NCI-H146 treated with DMSO at 0.1 percent for 48 hours (cell line): ENCODE measurements around the gene TMEM240.

Source experiments
- DNase-seq: peaks from one replicate; lab custom pipeline; 2025; ENCODE audit not compliant: unreplicated experiment; lab: John Stamatoyannopoulos, UW

Gene TMEM240

DNA sequence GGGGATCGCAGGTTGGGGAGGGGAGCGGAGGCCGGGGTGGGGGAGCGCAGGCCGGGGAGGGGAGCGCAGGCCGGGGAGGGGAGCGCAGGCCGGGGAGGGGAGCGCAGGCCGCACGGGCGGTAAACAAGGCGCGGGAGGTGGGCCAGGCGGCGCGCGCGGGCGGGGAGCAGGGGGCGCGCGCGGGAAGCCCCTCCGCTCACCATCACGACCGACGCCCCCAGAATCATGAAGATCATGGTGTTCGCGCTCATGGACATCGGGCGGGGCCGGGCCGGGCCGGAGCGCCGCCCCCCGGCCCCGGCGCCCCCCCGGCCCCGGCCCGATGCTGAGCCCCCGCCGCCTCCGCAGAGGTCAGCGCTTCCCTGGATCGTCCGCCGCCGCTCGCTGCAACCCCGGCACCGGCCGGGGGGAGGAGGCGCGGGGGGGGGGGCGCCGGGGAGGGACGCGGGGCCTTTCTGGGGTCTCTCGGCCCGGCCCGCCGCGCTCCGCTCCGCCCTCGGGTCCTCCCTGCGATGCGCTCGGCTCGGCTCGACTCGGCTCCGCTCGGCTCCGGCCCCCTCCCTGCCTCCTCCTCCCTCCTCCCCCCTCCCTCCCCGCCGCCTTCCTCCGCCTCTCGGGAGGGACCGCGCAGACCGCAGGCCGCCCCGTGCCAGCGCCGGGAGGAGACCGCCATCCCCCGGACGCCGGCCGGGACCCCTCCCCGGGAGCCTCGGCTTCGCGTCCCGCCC, at the start of gene TMEM240:
TSS of gene TMEM240 (minus strand) at position 535 of the 728 bp plus-strand sequence. CDS start at position 257, 278 bp downstream.
- no peak for DNase-seq

GRCh38 chr1:1583347-1584010, 43.1 kb upstream of the TMEM240 start:
- DNase-seq: no peak

DNA sequence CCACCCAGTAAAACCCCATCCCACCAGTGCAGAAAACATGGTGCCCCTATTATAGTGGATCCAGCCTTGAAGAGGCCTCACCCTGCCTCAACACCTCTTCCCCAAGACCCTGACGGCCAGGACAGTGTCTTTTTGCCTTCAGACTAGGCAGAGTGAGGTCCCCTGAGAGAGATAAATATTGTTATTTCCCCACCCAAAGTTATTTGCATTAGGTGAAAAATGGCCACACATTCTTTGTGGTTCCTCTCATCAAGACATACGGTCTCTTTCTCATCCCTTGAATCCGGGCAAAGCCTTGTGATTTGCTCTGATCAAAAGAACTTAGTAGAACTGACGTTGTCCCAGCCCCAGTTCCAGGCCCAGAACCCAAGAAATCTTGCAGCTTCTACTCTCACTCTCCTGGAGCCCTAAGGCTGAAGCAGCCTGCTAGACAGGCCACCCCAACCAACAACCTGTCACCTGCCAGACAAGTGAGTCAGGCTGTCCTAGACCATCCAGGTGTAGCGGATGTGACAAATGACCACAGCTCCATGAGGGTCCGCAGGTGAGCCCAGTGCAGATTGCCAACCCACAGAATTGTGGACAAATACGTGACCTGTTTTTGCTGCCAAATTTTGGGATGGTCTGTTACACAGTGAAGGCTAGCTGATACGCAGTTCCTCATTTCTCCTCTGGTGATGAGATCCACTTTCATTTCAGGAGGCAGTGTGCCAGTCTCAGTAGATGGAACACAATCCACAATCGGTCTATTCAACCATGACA, 42.3 kb upstream of the TMEM240 start:
- DNase-seq: no peak

DNA sequence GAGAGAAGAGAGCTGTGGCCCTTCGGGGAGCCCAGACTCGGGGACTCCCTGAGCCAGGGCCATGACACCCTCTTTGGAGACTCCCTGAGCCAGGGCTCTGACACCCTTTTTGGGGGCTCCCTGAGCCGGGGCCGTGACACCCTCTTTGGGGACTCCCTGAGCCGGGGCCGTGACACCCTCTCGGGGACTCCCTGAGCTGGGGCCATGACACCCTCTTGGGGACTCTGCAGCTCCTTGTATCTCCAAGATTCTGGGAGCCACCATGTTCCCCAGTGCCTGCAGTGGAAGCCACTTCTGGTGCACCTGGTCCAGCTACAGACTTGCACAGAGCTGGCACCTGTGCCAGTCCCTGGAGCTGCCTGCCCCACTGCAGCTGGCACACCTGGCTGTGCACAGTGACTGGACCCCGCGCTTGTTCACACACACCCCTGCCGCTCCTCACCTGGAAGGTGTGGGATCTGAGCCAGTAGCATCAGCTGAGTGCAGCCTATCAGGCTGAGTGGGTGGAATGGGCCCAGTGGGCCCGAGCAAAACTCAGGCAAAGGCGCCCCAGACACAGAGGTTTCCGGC, 38.0 kb upstream of the TMEM240 start:
- no peak for DNase-seq

GRCh38 chr1:1577367-1578011, 37.1 kb upstream of the TMEM240 start:
- no peak for DNase-seq

GRCh38 chr1:1574721-1575537, 34.5 kb upstream of the TMEM240 start, which contains the start of gene SSU72:
SSU72 (minus strand) TSS chr1:1574863; CDS start chr1:1574557, 306 bp downstream.
- DNase-seq: peak; percentile 54

- peak; percentile 15 for DNase-seq
Measured at GRCh38 chr1:1573843-1574720, 33.7 kb upstream of the TMEM240 start.

GRCh38 chr1:1569341-1569740, 28.9 kb upstream of the TMEM240 start:
- DNase-seq: no peak

DNA sequence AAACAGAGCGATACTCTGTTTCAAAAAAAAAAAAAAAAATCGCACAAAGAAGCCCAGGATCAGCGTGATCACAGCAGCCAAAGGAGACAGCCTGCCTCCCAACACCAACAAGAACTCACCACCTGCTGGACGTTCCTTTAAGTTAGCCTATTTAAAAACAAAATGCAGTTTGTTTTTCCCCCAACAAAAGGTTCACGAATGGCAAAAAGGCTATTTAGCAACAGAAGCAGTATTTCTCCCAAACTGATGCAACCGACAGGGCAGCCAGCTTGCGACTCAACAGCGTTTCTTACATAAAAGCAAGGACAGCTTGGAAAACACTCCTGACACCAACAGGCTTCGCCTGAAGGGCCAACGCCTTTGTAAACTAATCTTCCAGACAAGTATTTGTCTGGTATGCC, 27.5 kb upstream of the TMEM240 start:
- no peak for DNase-seq

- no peak for DNase-seq
Measured at GRCh38 chr1:1567152-1567875, 26.9 kb upstream of the TMEM240 start.

DNA sequence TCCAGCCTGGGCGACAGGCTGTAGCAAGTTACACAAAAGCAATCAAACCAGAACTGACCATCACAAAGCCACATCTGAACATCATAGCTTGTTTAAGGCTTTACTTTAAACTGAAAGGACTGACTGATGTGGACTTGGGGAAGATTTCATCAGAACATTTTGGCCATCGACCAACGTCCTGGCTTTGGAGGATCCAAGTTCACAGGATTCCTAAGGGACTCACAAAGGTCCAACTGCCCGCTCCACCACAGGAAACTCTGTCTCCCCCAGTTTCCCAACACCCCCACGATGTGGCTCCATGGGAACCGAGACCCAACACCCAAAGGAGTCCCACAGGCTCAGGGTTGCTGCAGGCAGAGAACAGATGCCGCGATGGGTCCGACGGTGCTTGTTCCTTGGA, 24.9 kb upstream of the TMEM240 start:
- DNase-seq: no peak

DNA sequence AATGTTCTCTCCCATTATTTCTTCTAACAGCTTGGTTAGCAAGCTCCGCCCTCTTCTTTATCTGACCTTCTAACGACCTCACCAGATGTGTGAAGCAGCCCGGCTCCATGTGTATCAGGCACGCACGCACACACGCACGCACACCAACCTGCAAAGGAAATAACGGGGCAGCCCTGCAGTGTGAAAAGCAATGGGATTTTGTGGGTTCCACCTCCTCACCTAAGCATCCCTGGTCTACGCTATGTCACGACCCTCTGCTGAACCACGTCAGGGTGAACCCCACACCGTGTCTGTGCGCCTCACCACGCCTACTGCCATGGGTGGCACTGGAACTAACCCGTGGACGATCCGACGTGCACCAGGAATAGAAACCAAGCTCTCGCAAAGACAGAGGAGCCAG, 23.8 kb upstream of the TMEM240 start:
- DNase-seq: no peak

DNA sequence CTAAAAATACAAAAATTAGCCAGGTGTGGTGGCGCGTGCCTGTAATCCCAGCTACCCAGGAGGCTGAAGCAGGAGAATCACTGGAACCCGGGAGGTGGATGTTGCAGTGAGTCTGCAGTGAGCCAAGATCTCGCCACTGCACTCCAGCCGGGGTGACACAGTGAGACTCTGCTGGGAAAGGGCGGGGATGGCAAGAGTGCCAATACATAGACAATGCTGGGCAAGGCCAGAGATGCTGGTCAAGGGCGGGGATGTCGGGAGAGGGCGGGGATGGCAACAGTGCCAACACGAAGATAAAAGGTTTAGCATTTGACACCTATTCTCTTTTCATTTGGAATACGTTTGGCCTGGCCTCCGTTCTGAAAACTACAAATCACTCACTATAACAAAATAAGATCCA, 23.3 kb upstream of the TMEM240 start:
- DNase-seq: no peak

DNA sequence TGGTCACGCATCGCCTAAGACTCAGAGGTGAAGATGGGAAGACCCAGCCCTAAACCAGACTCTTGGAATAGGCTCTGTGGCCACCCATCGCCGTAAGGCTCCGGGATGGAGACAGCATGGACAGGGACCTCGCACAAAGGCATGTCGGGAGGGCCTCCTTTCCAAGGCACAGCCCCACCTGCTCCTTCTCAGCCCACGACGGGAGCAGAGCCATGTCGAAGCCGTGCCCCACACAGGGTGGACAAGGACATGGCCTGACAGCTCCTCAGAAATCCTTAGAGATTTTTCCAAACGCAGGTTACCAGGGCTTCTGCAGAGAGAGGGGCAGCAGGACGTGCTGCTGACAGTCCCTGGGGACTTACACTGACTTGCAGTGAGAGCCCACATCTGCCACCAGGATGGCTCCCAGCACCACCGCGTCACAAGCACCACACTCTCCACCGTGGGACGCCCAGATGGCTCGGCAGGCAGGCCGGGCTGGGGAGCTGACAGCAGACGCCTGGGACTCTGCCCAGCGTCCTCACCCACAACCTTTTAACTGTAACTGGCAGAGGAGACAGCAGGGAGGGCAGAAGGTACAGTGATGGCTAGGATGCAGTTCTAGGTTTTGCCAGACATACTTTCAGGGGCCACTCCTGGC, 22.3 kb upstream of the TMEM240 start:
- no peak for DNase-seq

DNA sequence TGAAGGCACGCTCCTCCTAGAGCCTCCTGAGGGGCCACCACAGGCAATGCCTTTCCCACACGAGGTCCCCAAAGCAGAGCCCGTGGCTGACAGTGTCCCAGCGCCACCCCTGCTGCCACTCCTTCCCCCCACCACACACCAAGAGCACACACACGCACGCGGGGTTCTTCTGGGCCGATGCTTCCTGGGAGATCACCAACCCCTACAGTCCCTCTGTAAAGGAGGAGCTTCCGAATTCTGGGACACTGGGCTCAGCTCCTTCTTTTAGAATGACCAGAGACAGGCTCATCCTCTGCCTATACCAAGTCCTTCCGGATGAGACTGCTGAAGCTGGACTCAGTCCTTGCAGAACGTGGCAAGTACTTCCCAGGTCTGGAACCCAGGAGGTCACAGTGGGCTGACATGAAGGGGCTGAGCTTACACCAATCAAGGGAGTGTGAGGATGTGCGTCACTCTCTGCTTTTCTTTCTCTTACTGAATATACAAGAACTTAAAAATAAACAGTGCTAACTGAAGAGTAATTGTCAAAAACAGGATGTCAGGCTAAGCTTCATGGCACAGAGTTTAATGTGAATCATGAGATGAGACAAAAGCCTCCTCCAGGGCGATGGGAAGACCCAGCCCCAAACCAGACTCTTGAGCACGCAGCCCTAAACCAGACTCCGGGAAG, 21.5 kb upstream of the TMEM240 start:
- no peak for DNase-seq

DNA sequence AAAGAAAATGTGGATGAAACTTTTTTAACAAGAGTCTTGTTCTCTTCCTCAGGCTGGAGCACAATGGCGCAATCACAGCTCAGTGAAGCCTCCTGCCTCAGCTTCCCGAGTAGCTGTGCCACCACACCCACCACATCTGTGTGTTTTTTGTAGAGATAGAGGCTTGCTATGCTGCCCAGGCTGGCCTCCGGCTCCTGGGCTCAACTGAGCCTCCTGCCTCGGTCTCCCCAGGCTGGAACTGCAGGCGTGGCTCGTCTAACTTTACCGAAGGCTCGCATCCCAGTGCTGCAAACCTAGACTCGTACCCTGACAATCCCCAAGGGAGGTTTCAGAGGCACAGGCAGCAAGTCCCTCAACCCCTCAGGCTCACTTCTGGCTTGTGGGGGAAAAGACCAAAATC, 19.8 kb upstream of the TMEM240 start:
- no peak for DNase-seq

- no peak for DNase-seq
Measured at GRCh38 chr1:1559066-1559465, 18.6 kb upstream of the TMEM240 start.

GRCh38 chr1:1558591-1558990, 18.2 kb upstream of the TMEM240 start:
- DNase-seq: no peak
